ENCODE measurements around the gene NCF4. TPM values are rescaled to one million over a fixed set of nuclear protein-coding genes. Genes with fewer than 3 reads are reported as not detected.

The NCF4 gene
- total and polyA plus RNA-seq, 4 donors, result 14.1 to 113 (median 40.0) TPM

- Histone ChIP-seq H3K36me3 (ENCODE audit: control insufficient read depth in 4 of 4, insufficient read depth in 4 of 4, low read length in 4 of 4) (no peaks in the 10 kb centered on the region), H3K4me3 (no peak overlapping the region), H3K9ac (ENCODE audit: insufficient read depth in 1 of 2, low read length in 2 of 2) (no peak overlapping the region), H3K4me1 (ENCODE audit: control insufficient read depth in 5 of 5, insufficient read depth in 5 of 5, low read length in 5 of 5) (peaks cover 0 to 4% (median 0%) of the 10 kb centered on the region in 5 donors), H3K9me3 (ENCODE audit: control insufficient read depth in 4 of 4, insufficient read depth in 3 of 4, low read length in 3 of 4) (no peaks in the 10 kb centered on the region), H3K27me3 (ENCODE audit: control insufficient read depth in 3 of 3, insufficient read depth in 3 of 3, low read length in 2 of 3) (peaks cover 0 to 26% (median 3%) of the 10 kb centered on the region in 3 donors), H3K27ac (ENCODE audit: low read depth in 1 of 2, low read length in 1 of 2) (no peak overlapping the region)
- no peak for ATAC-seq (ENCODE audit: insufficient read depth, low FRiP score)
- WGBS, 2 donors, result 92 to 94% methylated on average over 7 of the region's 7 CpGs
- no peak for TF ChIP-seq CTCF (IDR thresholded peaks at IDR 0.05; ENCODE audit: control extremely low read depth, extremely low read depth)
- no peak for DNase-seq
Observed at GRCh38 chr22:36852056-36852973, 8.5 kb upstream of the NCF4 start.

- Histone ChIP-seq H3K9me3 (ENCODE audit: control insufficient read depth in 4 of 4, insufficient read depth in 3 of 4, low read length in 3 of 4) (no peaks in the 10 kb centered on the region), H3K9ac (ENCODE audit: insufficient read depth in 1 of 2, low read length in 2 of 2) (no peak overlapping the region), H3K4me3 (no peak overlapping the region), H3K27ac (ENCODE audit: low read depth in 1 of 2, low read length in 1 of 2) (no peak overlapping the region), H3K4me1 (ENCODE audit: control insufficient read depth in 5 of 5, insufficient read depth in 5 of 5, low read length in 5 of 5) (peaks cover 0 to 4% (median 0%) of the 10 kb centered on the region in 5 donors), H3K27me3 (ENCODE audit: control insufficient read depth in 3 of 3, insufficient read depth in 3 of 3, low read length in 2 of 3) (peaks cover 0 to 23% (median 3%) of the 10 kb centered on the region in 3 donors), H3K36me3 (ENCODE audit: control insufficient read depth in 4 of 4, insufficient read depth in 4 of 4, low read length in 4 of 4) (no peaks in the 10 kb centered on the region)
- DNase-seq (peak; percentile 34 to 60 (median 40)), ATAC-seq (ENCODE audit: insufficient read depth, low FRiP score) (no peak)
- WGBS, 2 donors, result 41 to 51% methylated on average over 16 of the region's 16 CpGs
- TF ChIP-seq CTCF (IDR thresholded peaks at IDR 0.05; ENCODE audit: control extremely low read depth, extremely low read depth), result peak; percentile 31
Observed at GRCh38 chr22:36853407-36854099, 7.3 kb upstream of the NCF4 start.

- Histone ChIP-seq H3K4me3 (no peak overlapping the region), H3K4me1 (ENCODE audit: control insufficient read depth in 5 of 5, insufficient read depth in 5 of 5, low read length in 5 of 5) (peaks cover 0 to 4% (median 0%) of the 10 kb centered on the region in 5 donors), H3K27me3 (ENCODE audit: control insufficient read depth in 3 of 3, insufficient read depth in 3 of 3, low read length in 2 of 3) (peaks cover 0 to 13% (median 3%) of the 10 kb centered on the region in 3 donors), H3K36me3 (ENCODE audit: control insufficient read depth in 4 of 4, insufficient read depth in 4 of 4, low read length in 4 of 4) (no peaks in the 10 kb centered on the region), H3K9me3 (ENCODE audit: control insufficient read depth in 4 of 4, insufficient read depth in 3 of 4, low read length in 3 of 4) (no peaks in the 10 kb centered on the region), H3K27ac (ENCODE audit: low read depth in 1 of 2, low read length in 1 of 2) (no peak overlapping the region), H3K9ac (ENCODE audit: insufficient read depth in 1 of 2, low read length in 2 of 2) (no peak overlapping the region)
- ATAC-seq (ENCODE audit: insufficient read depth, low FRiP score), result no peak
- no peak for DNase-seq
- no peak for TF ChIP-seq CTCF (IDR thresholded peaks at IDR 0.05; ENCODE audit: control extremely low read depth, extremely low read depth)
- WGBS, 2 donors, result 92 to 98% methylated on average over 3 of the region's 3 CpGs
Observed at GRCh38 chr22:36855478-36855877, 5.3 kb upstream of the NCF4 start.
